Activated B cell treated with CpG ODN at 0.5 μM for 24 hours (primary cell): Measurements from ENCODE around the gene CHMP2A. TPM values are rescaled to one million over a fixed set of nuclear protein-coding genes. Genes with fewer than 3 reads are reported as not detected.

Experiments used
- ATAC-seq: fragments of 200-7000 bp; cut with Tn5 transposase; one replicate; pipeline ENCODE4 v1.10.0; 2021; ENCODE audit warnings: low read depth, mild to moderate bottlenecking, moderate library complexity
- CTCF ChIA-PET: fragments of 350-600 bp; sonication (Branson Sonifier 250); formaldehyde crosslinking; loops from one replicate; lab custom pipeline; 2021; ENCODE audit warnings: antibody characterized with exemption; lab: Charles Lee
- POLR2A ChIA-PET: fragments of 350-600 bp; sonication (Branson Sonifier 250); formaldehyde crosslinking; loops from one replicate; lab custom pipeline; 2021; ENCODE audit warnings: antibody characterized with exemption; lab: Charles Lee
- DNase-seq: peaks from one replicate; pipeline ENCODE4 v3.0.0; 2022
- H3K27ac Mint-ChIP-seq: one replicate; pipeline ENCODE4 v1.8.0; 2020; ENCODE audit warnings: mixed read lengths
- H3K27me3 Mint-ChIP-seq: one replicate; pipeline ENCODE4 v1.8.0; 2021; ENCODE audit warnings: mixed read lengths
- H3K36me3 Mint-ChIP-seq: one replicate; pipeline ENCODE4 v1.8.0; 2021; ENCODE audit warnings: low read depth, mixed read lengths
- H3K4me1 Mint-ChIP-seq: one replicate; pipeline ENCODE4 v1.8.0; 2021; ENCODE audit warnings: mixed read lengths
- H3K4me3 Mint-ChIP-seq: one replicate; pipeline ENCODE4 v1.8.0; 2020; ENCODE audit warnings: mild to moderate bottlenecking, mixed read lengths
- H3K9me3 Mint-ChIP-seq: one replicate; pipeline ENCODE4 v1.8.0; 2020; ENCODE audit warnings: mixed read lengths
- intact Hi-C: fragments of 100-400 bp; cut with micrococcal nuclease; formaldehyde crosslinking; loops from one replicate; pipeline ENCODE4 v1.15.1; 2024
- total RNA-seq: library from RNA; stranded (reverse); gene quantifications from 2 replicates; pipeline ENCODE4 v1.2.3, GENCODE V29; 2022
- TF ChIP-seq, protein P1 (sequence below): fragments of 200-600 bp; IDR thresholded peaks from one replicate; pipeline ENCODE4 v1.8.0; 2022; ENCODE audit warnings: antibody characterized with exemption, mild to moderate bottlenecking

Gene CHMP2A
- total RNA-seq, 1 donor from 2014 or later: 95.6 TPM

DNA sequence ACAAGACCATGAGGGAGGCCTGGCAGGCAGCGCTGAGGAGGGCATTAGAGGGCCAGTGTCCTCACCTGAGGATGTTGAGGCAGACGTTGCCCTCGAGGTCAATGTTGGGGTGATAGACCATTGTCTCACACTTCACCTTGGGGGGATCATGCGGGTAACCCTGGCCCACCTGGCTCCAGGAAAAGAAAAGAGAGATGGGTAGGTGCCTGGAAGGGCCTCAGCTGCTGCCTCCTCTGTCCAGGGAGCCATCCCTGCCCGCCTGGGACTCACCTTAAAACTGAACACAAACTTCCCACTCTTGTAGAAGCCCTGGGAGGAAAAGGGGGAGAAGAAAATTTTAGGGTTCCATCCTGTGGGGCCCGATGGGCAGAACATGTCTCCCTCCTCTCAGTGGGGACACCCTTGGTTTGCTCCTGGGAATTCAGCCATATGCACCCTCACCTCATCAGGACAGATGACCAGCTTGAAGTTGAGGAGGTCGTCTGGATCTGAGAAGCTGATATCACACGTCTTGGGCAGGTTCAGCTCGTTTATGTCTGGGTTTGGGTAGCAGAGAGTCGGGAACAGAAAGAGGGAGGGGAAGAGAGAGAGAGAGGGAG, 1.8 kb upstream of the CHMP2A start:
- POLR2A ChIA-PET: interaction anchor here (1.0 to 1.1 kb wide), 2 partner anchors 13 to 37 kb away, joined by 4 to 5 read pairs; partner anchors contain the start of genes TRIM28 and ZBTB45

DNA sequence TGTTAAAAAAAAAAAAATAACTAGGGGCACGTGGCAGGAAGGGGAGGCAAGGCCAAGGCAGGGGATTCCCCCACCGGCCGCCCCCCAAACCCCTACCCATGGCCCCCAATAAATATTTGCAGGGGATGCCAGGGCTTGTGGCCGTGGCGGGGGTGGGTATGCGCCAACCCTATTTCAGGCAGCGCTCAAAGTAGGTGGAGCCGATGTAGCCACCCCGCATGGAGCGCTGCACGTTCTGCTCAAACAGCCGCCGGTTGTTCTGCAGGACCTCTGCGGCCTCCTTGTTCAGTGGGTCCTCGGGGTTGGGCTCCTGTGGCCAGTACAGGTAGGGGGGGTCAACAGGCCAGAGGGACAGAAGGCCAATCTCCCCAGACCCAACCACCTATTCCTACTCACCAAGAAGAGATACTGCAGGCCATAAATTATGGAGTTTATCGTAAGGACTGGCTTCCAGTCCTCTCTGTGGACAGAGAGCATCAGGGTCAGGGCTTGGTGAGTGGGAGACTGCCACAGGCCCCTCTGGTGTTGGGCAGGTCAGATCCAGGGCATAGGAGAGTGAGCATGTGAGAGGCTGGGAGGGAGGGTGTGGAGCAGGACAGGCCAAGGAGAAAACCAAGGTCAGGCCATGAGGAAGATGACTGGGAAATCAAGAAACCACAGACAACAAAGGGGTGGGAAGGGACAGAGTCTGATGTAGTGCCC, 1.2 kb upstream of the CHMP2A start:
- CTCF ChIA-PET: interaction anchor here (1.3 to 1.7 kb wide), 2 partner anchors 36 to 42 kb away, joined by 3 to 12 read pairs; partner anchors contain the start of gene ZBTB45
- H3K9me3 Mint-ChIP-seq: no peaks in the 10 kb centered on the region

More for the DNA sequence above, 1.8 kb upstream of the CHMP2A start:
- CTCF ChIA-PET: interaction anchor here (1.3 kb wide), 1 partner anchor 43 kb away, joined by 3 read pairs; no protein-coding TSS in a partner anchor
- H3K27ac Mint-ChIP-seq: peak overlapping the region; percentile 77
- H3K4me3 Mint-ChIP-seq: peak overlapping the region; percentile 94
- H3K4me1 Mint-ChIP-seq: peaks cover 68% of the 10 kb centered on the region
- peaks cover 59% of the 10 kb centered on the region for H3K36me3 Mint-ChIP-seq
- no peak for ATAC-seq
- H3K9me3 Mint-ChIP-seq: no peaks in the 10 kb centered on the region
- H3K27me3 Mint-ChIP-seq: no peaks in the 10 kb centered on the region
- intact Hi-C loops: no loop called here
- TF ChIP-seq, protein P1, sequence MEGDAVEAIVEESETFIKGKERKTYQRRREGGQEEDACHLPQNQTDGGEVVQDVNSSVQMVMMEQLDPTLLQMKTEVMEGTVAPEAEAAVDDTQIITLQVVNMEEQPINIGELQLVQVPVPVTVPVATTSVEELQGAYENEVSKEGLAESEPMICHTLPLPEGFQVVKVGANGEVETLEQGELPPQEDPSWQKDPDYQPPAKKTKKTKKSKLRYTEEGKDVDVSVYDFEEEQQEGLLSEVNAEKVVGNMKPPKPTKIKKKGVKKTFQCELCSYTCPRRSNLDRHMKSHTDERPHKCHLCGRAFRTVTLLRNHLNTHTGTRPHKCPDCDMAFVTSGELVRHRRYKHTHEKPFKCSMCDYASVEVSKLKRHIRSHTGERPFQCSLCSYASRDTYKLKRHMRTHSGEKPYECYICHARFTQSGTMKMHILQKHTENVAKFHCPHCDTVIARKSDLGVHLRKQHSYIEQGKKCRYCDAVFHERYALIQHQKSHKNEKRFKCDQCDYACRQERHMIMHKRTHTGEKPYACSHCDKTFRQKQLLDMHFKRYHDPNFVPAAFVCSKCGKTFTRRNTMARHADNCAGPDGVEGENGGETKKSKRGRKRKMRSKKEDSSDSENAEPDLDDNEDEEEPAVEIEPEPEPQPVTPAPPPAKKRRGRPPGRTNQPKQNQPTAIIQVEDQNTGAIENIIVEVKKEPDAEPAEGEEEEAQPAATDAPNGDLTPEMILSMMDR: no peak
- DNase-seq: peak; percentile 14

DNA sequence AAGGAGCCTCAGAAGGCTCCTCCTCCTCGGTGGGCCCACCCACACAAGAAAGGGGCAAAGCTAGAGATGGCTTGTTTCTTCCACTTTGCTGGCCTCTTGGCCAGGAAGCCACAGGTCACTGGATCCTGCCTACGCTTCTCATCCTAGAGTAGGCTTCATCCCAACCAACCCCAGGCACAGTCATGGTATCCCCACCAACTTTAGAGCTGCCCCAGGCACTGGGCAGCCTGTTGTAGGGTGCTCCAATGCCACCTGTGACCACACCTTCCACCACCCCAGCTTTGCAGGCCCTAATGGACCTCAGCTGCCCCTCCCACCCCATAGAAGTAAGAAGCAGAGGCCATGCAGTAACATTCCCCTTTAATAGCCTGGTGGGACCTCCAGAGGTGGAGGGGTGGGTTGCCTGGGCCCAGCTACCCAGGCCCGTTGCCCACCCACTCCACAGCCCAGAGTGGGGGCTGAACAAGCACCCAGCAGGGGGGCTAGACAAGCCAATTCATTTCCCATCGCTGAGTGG, 522 bp upstream of the CHMP2A start:
- H3K27me3 Mint-ChIP-seq: no peaks in the 10 kb centered on the region
- TF ChIP-seq, protein P1: no peak
- peak overlapping the region; percentile 91 for H3K4me3 Mint-ChIP-seq
- peak overlapping the region; percentile 96 for H3K27ac Mint-ChIP-seq
- peaks cover 72% of the 10 kb centered on the region for H3K36me3 Mint-ChIP-seq
- intact Hi-C loops: loop anchor here (1.0 kb wide), 2 partner anchors 11 to 36 kb away; partner anchors contain the start of genes TRIM28 and ZBTB45
- H3K9me3 Mint-ChIP-seq: no peaks in the 10 kb centered on the region
- ATAC-seq (no peak), DNase-seq (no peak)
- ChIA-PET POLR2A (interaction anchor here (1.0 to 3.8 kb wide), 17 partner anchors 7 to 372 kb away, joined by 3 to 78 read pairs (median 5); partner anchors contain the start of genes MZF1, TRIM28, ZBTB45 and ZNF132), CTCF (interaction anchor here (0.8 to 1.7 kb wide), 2 partner anchors 17 to 35 kb away, joined by 3 to 12 read pairs; partner anchors contain the start of gene ZBTB45)
- H3K4me1 Mint-ChIP-seq: peaks cover 60% of the 10 kb centered on the region

More for the DNA sequence above, 1.2 kb upstream of the CHMP2A start:
- Mint-ChIP-seq H3K27ac (peak overlapping the region; percentile 77), H3K4me1 (peaks cover 61% of the 10 kb centered on the region), H3K36me3 (peaks cover 65% of the 10 kb centered on the region), H3K27me3 (no peaks in the 10 kb centered on the region), H3K4me3 (peak overlapping the region; percentile 94)
- peak; percentile 13 for DNase-seq
- intact Hi-C loops: loop anchor here (1.0 kb wide), 2 partner anchors 12 to 37 kb away; partner anchors contain the start of genes TRIM28 and ZBTB45
- TF ChIP-seq, protein P1: no peak
- no peak for ATAC-seq
- POLR2A ChIA-PET: interaction anchor here (1.0 to 3.8 kb wide), 10 partner anchors 11 to 193 kb away, joined by 3 to 78 read pairs (median 13); partner anchors contain the start of genes MZF1, TRIM28, ZBTB45 and ZNF324B

DNA sequence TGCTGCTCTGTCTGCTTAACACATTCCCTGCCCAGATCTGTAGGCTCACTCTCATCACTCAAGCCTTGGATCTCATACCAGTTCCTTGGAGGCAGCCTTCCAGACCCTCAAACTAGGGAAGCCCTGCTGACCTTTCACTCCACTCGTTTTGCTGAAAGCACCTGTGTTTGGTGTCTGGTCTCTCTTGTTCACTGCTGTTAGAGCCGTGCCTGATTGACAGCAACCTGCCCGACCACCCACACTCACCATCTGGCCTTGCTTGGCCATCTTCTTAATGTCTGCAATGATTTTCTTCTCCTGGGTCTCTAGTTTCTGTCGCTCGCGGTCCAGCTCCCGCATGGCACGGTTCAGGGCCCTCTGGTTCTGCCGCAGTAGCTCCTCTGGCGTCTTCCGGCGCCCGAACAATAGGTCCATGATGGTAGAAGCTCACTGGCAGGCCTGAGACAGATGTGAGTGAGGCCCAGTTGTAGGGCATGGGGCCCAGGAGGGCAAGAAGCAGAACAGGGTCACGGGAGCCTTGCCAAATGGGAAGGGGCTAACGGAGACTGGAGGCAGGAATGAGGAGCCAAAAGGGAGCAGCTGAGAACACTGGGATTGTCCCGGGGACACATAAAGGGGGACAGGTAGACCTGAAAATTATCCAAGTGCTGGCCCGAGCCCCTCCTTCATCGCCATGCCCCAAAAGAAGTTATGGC, 959 bp downstream of the CHMP2A start:
- ChIA-PET CTCF (interaction anchor here (1.0 to 1.7 kb wide), 2 partner anchors 34 kb away, joined by 3 to 12 read pairs; partner anchors contain the start of gene ZBTB45), POLR2A (interaction anchor here (0.8 to 3.8 kb wide), 10 partner anchors 9 to 551 kb away, joined by 3 to 78 read pairs (median 15); partner anchors contain the start of genes MZF1, TRIM28, ZBTB45 and ZNF274)
- Mint-ChIP-seq H3K27ac (peak overlapping the region; percentile 96), H3K4me1 (peaks cover 48% of the 10 kb centered on the region), H3K36me3 (peaks cover 83% of the 10 kb centered on the region), H3K27me3 (no peaks in the 10 kb centered on the region), H3K4me3 (peak overlapping the region; percentile 91), H3K9me3 (no peaks in the 10 kb centered on the region)
- DNase-seq (no peak), ATAC-seq (no peak)
- TF ChIP-seq, protein P1: no peak
- intact Hi-C loops: no loop called here
